Common myeloid progenitor, CD34-positive (primary cell): ENCODE measurements around the gene C17orf113.

Experiments used
- CTCF ChIA-PET: fragments of 350-600 bp; sonication (Branson Sonifier 250); formaldehyde crosslinking; loops from one replicate; lab custom pipeline; 2021; ENCODE audit warnings: antibody characterized with exemption; lab: Charles Lee
- POLR2A ChIA-PET: fragments of 350-600 bp; sonication (Branson Sonifier 250); formaldehyde crosslinking; loops from one replicate; lab custom pipeline; 2021; ENCODE audit warnings: antibody characterized with exemption; lab: Charles Lee
- DNase-seq, 3 donors: peaks; one replicate each; pipeline versions ENCODE4 v3.0.0 to v3.0.0-alpha.2; 2013
- H3K27ac ChIP-seq, 2 experiments: 1 replicate in 1 of 2; 2 replicates in 1 of 2; pipeline ENCODE4 v1.7.0; 2013; ENCODE audit warnings: inconsistent platforms in 2 of 2, low read length in 2 of 2, mild to moderate bottlenecking in 2 of 2, low read depth in 1 of 2, moderate library complexity in 1 of 2; ENCODE audit not compliant: severe bottlenecking in 2 of 2, insufficient read depth in 1 of 2, poor library complexity in 1 of 2
- H3K27me3 ChIP-seq, 5 experiments: replicated peaks in 2 of 5; 1 replicate in 3 of 5; 2 replicates in 2 of 5; pipeline versions ENCODE4 v1.6.1 to v1.7.0; 2013; ENCODE audit warnings: low read length in 4 of 5, mild to moderate bottlenecking in 2 of 5, moderate library complexity in 2 of 5, inconsistent platforms in 1 of 5; ENCODE audit not compliant: insufficient read depth in 5 of 5, control insufficient read depth in 4 of 5
- H3K36me3 ChIP-seq, 4 experiments: 1 replicate in 2 of 4; 2 replicates in 2 of 4; pipeline versions ENCODE4 v1.6.1 to v1.7.0; 2013; ENCODE audit warnings: low read length in 3 of 4, control low read depth in 1 of 4, mild to moderate bottlenecking in 1 of 4; ENCODE audit not compliant: control insufficient read depth in 4 of 4, insufficient read depth in 4 of 4
- H3K4me1 ChIP-seq, 4 experiments: 1 replicate in 3 of 4; 2 replicates in 1 of 4; pipeline versions ENCODE4 v1.6.1 to v1.7.1; 2013; ENCODE audit warnings: low read length in 3 of 4, mild to moderate bottlenecking in 3 of 4, control low read depth in 1 of 4, inconsistent platforms in 1 of 4, moderate library complexity in 1 of 4; ENCODE audit not compliant: control insufficient read depth in 4 of 4, insufficient read depth in 4 of 4; ENCODE audit errors: control extremely low read depth in 1 of 4
- H3K4me3 ChIP-seq, 7 experiments: 1 replicate in 4 of 7; 2 replicates in 3 of 7; pipeline versions ENCODE4 v1.5.1 to v1.7.0; 2013; ENCODE audit warnings: mild to moderate bottlenecking in 7 of 7, low read length in 6 of 7, moderate library complexity in 6 of 7, inconsistent platforms in 2 of 7, low read depth in 2 of 7, control low read depth in 1 of 7; ENCODE audit not compliant: insufficient read depth in 4 of 7, control insufficient read depth in 1 of 7; ENCODE audit errors: extremely low read depth in 1 of 7
- H3K9me3 ChIP-seq, 5 experiments: 1 replicate in 4 of 5; 2 replicates in 1 of 5; pipeline versions ENCODE4 v1.6.1 to v1.7.1; 2013; ENCODE audit warnings: low read length in 4 of 5, mild to moderate bottlenecking in 2 of 5, inconsistent platforms in 1 of 5, low read depth in 1 of 5, moderate library complexity in 1 of 5; ENCODE audit not compliant: control insufficient read depth in 4 of 5, insufficient read depth in 2 of 5; ENCODE audit errors: control extremely low read depth in 1 of 5
- WGBS: methylation state at CpG from one replicate; pipeline ENCODE4 v1.1.5; 2013; ENCODE audit not compliant: insufficient coverage; 5-methylcytosine and 5-hydroxymethylcytosine counted together

C17orf113 gene

GRCh38 chr17:42092939-42093338 is 42.5 kb upstream of the C17orf113 start:
- POLR2A ChIA-PET: no interaction called here
- H3K9me3 ChIP-seq: no peaks in the 10 kb centered on the region
- DNase-seq: no peak
- H3K4me3 ChIP-seq: no peak overlapping the region
- CTCF ChIA-PET: interaction anchor here (0.9 to 2.0 kb wide), 6 partner anchors 13 to 75 kb away, joined by 3 to 7 read pairs (median 3); partner anchors contain the start of gene DNAJC7
- H3K36me3 ChIP-seq: no peaks in the 10 kb centered on the region
- H3K27me3 ChIP-seq: peaks cover 0 to 14% (median 8%) of the 10 kb centered on the region in 5 experiments
- 0% methylated on average over 3 of the region's 6 CpGs for WGBS
- no peak overlapping the region for H3K27ac ChIP-seq
- peaks cover 0 to 18% (median 12%) of the 10 kb centered on the region in 4 experiments for H3K4me1 ChIP-seq

DNA sequence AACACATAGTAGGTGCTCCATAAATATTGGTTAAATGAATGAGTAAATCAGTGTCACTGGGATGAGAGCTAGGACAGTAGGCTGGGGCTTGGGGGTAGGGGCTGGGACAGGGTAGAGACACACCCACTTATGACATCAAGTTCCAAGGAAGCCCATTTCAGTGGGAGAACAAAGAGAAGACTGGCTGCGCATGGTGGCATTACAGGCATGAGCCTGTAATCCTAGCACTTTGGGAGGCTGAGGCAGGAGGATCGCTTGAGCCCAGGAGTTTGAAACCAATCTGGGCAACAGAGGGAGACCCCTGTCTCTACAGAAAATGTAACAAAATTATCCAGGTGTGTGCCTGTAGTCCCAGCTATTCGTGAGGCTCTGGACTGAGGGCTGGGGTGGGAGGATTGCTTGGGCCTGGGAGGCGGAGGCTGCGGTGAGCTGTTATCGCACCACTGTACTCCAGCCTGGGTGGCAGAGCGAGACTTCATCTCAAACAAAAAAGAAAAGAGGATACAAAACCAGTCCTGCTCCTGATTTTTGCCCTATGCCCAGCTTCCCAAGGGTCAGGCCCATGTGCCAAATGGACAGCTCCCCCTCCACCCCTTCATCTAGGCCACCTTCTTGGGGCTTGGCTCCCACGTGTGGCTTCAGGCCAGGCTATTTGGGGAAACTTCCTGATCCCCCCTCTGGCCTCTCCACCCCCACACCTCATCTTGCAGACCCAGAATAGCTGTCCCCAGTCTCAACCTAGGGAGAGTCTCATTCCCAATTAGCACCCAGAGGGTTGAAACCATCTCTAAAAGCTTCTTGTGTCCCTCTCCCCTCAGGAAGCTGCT is 40.8 kb upstream of the C17orf113 start:
- no peak for DNase-seq
- H3K4me3 ChIP-seq: no peak overlapping the region
- WGBS: 100% methylated on average over 3 of the region's 8 CpGs
- CTCF ChIA-PET: interaction anchor here (0.8 to 2.0 kb wide), 9 partner anchors 10 to 72 kb away, joined by 3 to 7 read pairs (median 3); partner anchors contain the start of gene NKIRAS2
- H3K27ac ChIP-seq: no peak overlapping the region
- POLR2A ChIA-PET: no interaction called here
- H3K9me3 ChIP-seq: no peaks in the 10 kb centered on the region
- peaks cover 0 to 13% (median 6%) of the 10 kb centered on the region in 4 experiments for H3K4me1 ChIP-seq
- no peaks in the 10 kb centered on the region for H3K27me3 ChIP-seq
- H3K36me3 ChIP-seq: no peaks in the 10 kb centered on the region

- CTCF ChIA-PET: interaction anchor here (1.5 to 1.7 kb wide), 3 partner anchors 16 to 25 kb away, joined by 3 to 4 read pairs (median 3); no protein-coding TSS in a partner anchor
- Histone ChIP-seq H3K4me3 (no peak overlapping the region), H3K4me1 (peaks cover 0 to 13% (median 6%) of the 10 kb centered on the region in 4 experiments), H3K36me3 (no peaks in the 10 kb centered on the region), H3K27ac (no peak overlapping the region), H3K9me3 (no peaks in the 10 kb centered on the region), H3K27me3 (no peaks in the 10 kb centered on the region)
- 98% methylated on average over 8 of the region's 8 CpGs for WGBS
- DNase-seq: no peak
- POLR2A ChIA-PET: interaction anchor here (0.8 kb wide), 1 partner anchor 15 kb away, joined by 3 read pairs; no protein-coding TSS in a partner anchor
Measured at GRCh38 chr17:42088736-42089135, 38.3 kb upstream of the C17orf113 start.

- no peak for DNase-seq
- CTCF ChIA-PET: interaction anchor here (1.4 to 1.7 kb wide), 4 partner anchors 12 to 25 kb away, joined by 3 to 4 read pairs (median 4); no protein-coding TSS in a partner anchor
Measured at GRCh38 chr17:42087736-42088705, 37.6 kb upstream of the C17orf113 start.

GRCh38 chr17:42087042-42087701 is 36.8 kb upstream of the C17orf113 start:
- Histone ChIP-seq H3K27me3 (no peaks in the 10 kb centered on the region), H3K27ac (no peak overlapping the region), H3K4me3 (no peak overlapping the region), H3K9me3 (no peaks in the 10 kb centered on the region), H3K4me1 (peaks cover 0 to 5% (median 0%) of the 10 kb centered on the region in 4 experiments), H3K36me3 (no peaks in the 10 kb centered on the region)
- CTCF ChIA-PET: interaction anchor here (0.6 to 1.7 kb wide), 4 partner anchors 11 to 19 kb away, joined by 3 to 4 read pairs (median 3); no protein-coding TSS in a partner anchor
- WGBS: 96% methylated on average over 4 of the region's 7 CpGs
- DNase-seq: no peak
- POLR2A ChIA-PET: no interaction called here

More at GRCh38 chr17:42087736-42088705, 37.6 kb upstream of the C17orf113 start:
- 92% methylated on average over 14 of the region's 20 CpGs for WGBS
- POLR2A ChIA-PET: no interaction called here
- Histone ChIP-seq H3K9me3 (no peaks in the 10 kb centered on the region), H3K27me3 (no peaks in the 10 kb centered on the region), H3K27ac (no peak overlapping the region), H3K4me3 (no peak overlapping the region), H3K4me1 (peaks cover 0 to 10% (median 3%) of the 10 kb centered on the region in 4 experiments), H3K36me3 (no peaks in the 10 kb centered on the region)

DNA sequence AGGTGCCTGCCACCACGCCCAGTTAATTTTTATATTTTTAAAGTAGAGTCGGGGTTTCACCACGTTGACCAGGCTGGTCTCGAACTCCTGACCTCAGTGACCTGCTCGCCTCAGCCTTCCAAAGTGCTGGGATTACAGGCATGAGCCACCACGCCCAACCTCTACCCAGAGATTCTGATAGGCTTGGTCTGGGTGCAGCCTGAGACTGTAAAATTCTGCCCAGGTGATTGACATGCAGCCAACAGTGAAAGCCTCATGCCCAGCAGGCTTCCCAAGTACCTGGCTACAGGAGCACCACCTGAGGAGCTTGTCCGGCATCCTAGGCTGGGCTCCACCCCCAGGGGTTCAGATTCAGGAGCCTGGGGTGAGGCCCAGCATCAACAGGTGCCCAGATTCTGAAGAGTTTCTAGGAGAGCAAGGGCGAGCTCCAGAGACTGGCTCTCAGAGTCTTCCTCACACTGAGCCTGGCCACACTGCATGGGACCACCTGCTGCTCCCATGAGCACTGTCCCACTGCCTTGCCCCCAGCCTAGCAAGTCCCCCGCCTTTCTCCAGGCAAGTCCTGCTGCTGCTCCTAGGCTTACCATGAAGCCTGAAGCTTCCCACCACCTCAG is 31.2 kb upstream of the C17orf113 start:
- POLR2A ChIA-PET: no interaction called here
- CTCF ChIA-PET: interaction anchor here (1.2 kb wide), 1 partner anchor 16 kb away, joined by 3 read pairs; no protein-coding TSS in a partner anchor
- no peak overlapping the region for H3K4me3 ChIP-seq
- no peak overlapping the region for H3K27ac ChIP-seq
- 98% methylated on average over 9 of the region's 9 CpGs for WGBS
- no peaks in the 10 kb centered on the region for H3K36me3 ChIP-seq
- H3K27me3 ChIP-seq: no peaks in the 10 kb centered on the region
- H3K9me3 ChIP-seq: no peaks in the 10 kb centered on the region
- DNase-seq: no peak
- peaks cover 0 to 15% (median 6%) of the 10 kb centered on the region in 4 experiments for H3K4me1 ChIP-seq
